Endometrial microvascular endothelial cells (primary cell): Measurements from ENCODE around the gene CORT. TPM values are rescaled to one million over a fixed set of nuclear protein-coding genes. Genes with fewer than 3 reads are reported as not detected.
"Not testable (repeated sequence)": the region's sequence is repeated elsewhere in the genome, so short reads cannot be mapped to it uniquely, and the experiment has no call there.

ENCODE experiments used
- in situ Hi-C: cut with HindIII; loops from 2 replicates; pipeline ENCODE4 v1.10.0; 2017; ENCODE audit warnings: low sequenced_read_pairs, low pct_unique_long_range_greater_than_20kb; ENCODE audit errors: inconsistent ontology term
- total RNA-seq: library from RNA; depleted of rRNA; stranded (reverse); fragments of >200 nt; gene quantifications from one replicate; pipeline ENCODE4 v1.2.3, GENCODE V29; 2015; ENCODE audit errors: inconsistent ontology term

Gene CORT
- total RNA-seq, 1 donor from 2014 or later: not detected

DNA sequence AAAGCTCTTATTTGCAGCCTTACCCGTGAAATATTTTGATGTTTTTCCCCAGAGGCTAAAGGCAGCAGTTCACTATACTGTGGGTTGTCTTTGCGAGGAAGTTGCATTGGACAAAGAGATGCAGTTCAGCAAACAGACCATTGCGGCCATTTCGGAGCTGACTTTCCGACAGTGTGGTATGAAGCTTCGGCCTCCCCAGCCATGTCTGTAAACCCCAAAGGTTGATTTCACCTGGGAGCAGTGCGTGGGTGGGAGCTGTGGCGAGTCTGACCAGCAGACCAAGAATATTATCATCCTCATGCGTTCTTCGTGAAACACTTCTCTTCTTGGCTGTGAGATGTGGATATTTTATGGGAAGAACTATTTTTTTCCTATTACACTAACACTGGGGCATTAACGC is 16.0 kb upstream of the CORT start:
- in situ Hi-C loops: no loop called here

DNA sequence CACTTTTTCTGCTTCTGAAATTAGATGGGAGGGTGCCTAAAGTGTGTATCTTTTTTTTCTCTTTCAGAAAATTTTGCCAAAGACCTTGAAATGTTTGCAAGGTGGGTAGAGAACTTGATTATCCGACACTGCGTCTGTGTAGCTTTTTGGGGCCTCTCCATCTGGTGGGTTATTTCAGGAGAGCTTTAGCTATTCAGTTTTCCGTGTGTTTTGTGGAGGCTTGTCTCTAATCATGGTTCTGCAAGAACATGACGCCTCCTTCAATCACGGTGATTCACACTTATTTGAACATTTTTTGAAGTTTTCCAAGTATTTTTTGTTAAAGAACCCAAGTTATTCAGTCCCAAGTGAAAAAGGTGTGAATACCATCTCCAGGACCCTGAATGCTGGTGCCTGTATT is 15.2 kb upstream of the CORT start:
- in situ Hi-C loops: no loop called here

DNA sequence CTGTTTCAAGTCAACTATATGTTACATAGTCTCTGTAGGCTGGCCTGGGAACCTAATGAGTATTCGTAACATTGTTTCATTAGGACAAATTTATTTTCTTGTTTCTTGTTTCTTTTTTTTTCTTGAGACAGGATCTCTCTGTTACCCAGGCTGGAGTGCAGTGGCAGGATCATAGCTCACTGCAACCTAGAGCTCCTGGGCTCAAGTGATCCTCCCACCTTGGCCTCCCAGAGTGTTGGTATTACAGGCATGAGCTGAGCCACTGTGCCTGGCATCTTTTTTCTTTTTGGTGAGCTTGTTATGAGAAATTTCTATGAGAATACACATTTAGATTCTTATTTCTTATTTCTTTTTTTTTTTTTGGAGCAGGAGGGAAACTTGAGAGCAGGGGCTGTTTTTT is 12.8 kb upstream of the CORT start:
- in situ Hi-C loops: no loop called here

DNA sequence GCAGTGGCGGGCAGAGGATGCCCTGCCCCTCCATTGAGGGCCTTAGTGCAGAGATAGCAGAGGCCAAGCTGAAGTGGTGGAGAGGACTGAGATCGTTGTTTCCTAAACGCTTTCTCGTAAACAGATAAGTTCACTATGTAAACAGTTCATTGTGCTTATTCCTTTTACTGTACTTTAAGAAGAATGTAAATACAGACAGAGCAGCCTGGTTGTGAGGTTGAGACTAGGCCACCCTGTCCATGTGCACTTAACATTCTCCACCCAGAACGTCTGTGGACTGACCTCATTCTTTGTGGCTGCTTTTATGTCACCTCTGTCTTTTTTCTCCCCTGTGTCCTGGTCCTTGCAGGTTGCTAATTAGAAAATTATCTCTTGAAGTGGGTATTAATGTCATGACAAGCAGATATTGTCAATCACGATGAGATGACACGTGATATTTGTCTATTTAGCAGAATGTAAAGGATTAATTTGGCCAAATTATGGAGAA is 11.1 kb upstream of the CORT start:
- in situ Hi-C loops: no loop called here

DNA sequence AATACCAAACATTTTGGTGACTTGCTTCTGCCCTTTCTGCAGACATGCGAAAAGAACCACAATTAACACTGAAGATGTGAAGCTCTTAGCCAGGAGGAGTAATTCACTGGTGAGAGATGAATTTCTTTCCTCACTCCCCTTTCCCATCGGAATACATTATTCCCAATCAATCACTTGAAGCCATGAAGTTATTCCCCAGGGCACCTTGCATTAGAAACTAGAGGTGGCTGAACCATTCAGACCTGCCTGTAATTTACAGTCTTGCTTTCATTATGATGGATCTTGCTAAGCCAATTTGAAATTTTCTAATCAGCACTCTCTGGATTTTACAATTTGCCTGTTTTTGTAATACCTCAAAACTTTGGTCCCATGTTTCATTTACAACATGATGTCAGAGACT is 9.5 kb upstream of the CORT start:
- in situ Hi-C loops: no loop called here

DNA sequence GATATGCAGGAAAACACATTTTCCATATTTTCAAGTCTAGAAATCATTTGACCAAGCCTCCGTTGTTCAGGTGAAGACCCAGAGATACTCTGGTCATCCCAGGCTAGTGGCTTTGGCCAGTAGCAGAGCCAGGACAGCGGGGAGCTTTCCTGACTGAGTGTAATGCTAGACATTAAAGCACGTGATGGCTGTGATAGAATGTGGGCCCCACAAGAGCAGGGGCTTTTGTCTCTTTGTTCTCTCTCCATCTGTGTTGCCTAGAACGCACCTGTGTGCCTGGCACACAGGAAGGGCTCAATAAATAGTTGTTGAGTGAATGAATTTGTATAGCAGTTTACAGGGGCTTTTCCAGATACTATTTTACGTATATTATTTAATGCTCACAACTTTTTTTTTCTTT is 9.0 kb upstream of the CORT start:
- in situ Hi-C loops: no loop called here

DNA sequence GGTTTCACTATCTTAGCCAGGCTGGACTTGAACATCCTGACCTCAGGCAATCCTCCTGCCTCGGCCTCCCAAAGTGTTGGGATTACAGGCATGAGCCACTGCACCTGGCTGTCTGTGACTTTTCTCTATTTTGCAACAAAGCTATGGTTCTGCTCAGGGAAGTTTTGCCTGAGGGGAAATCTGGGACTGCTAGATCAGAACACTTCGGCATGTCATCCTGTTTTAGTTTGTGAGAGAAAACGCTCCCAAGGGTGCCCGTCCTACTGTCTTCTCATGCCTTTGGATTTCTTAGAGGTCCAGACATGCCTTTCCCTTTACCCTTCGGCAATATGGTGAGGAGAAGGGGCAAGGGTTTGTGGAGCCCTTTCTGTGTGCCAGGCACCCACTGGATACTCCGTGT is 5.6 kb upstream of the CORT start:
- in situ Hi-C loops: no loop called here

DNA sequence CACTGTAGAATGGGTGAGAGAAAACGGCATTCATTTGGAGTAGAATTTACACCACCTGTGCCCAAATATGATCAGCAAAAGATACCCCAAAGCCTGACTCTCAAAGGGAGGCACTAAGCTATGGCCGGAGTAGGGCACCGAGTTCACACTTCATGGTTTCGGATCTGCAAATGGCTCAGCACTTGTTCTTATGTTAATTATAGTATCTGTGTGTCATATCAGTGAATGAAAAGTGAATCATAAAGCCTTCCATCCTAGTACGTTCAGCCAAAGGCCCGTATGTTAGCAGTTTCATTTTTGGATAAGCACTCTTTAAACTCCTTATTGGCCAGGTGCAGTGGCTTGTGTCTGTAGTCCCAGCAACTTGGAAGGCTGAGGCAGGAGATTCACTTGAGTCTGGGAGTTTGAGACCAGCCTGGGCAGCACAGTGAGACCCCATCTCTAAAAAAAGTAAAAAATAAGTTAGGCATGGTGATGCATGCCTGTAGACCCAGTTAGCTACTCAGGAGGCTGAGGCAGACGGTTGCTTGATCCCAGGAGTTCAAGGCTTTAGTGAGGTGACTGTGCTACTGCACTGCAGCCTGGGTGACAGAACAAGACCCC is 4.9 kb upstream of the CORT start:
- in situ Hi-C loops: no loop called here

DNA sequence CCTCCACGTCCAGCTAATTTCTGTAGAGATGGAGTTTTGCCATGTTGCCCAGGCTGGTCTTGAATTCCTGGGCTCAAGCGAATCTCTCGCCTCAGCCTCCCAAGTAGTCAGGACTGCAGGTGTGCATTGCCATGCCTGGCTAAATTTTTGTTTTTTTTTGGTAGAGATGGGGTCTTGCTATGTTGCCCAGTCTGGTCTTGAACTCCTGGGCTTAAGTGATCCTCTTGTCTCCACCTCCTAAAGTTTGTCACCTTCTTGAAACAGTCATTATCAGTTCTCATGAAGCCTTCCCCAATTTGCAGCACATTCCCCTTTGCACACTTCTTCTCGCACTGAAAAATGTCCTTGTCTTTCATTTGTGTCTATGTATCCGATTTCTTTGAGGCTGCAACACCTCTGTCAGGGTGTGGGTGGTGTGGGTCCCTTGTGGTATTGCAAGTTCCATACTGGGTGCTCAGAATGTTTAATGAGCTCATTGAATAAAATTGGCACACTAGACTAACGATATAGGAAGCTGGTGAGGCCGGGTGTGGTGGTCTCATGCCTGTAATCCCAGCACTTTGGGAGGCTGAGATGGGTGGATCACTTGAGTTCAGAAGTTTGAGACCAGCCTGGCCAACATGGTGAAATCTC is 2.9 kb upstream of the CORT start:
- in situ Hi-C loops: no loop called here

DNA sequence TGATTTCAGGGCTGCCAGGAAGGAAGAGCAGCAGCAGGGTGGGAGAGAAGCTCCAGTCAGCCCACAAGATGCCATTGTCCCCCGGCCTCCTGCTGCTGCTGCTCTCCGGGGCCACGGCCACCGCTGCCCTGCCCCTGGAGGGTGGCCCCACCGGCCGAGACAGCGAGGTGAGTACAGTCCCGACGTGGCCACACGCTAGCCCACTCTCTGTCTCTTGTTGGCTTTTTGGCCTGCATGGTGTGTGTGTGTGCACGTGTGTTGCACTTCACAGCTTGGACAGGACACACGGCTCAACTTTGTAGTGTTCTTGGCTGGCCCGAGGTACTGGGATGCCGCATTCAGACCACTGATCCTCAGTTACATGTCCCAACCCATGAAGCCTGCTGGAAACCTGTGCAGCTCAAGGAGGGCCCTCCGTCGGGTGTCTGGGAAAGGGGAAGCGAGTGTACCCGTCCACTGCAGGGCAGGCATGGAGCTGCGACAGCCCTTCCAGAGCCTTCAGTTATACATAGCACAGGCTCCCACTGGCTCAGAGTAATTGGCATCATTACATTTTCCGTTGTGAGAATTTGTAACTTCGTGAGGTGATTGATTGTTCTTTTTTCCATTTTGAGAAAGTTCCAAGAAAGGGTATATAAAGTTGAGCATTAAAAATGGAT is 454 bp downstream of the CORT start:
- in situ Hi-C loops: no loop called here

DNA sequence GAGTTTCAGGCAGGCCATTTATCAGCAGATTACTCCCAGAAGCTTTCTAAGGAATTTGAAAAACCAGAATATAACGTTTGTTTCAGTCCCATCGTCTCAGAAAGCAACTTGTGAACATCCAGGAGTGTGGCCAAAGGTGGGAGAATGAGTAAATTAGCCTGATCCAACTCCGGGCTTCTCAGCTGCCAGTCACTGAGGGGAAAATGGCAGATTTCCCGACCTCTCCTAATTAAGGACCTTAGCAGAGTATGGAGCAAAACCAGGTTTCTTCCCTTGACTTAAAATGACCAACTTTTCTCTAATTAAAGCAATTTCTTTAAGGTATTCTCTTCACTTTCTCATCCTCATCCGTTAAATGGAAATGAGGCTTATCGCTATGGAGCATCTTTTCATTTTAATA is 1.0 kb downstream of the CORT start:
- in situ Hi-C loops: no loop called here

DNA sequence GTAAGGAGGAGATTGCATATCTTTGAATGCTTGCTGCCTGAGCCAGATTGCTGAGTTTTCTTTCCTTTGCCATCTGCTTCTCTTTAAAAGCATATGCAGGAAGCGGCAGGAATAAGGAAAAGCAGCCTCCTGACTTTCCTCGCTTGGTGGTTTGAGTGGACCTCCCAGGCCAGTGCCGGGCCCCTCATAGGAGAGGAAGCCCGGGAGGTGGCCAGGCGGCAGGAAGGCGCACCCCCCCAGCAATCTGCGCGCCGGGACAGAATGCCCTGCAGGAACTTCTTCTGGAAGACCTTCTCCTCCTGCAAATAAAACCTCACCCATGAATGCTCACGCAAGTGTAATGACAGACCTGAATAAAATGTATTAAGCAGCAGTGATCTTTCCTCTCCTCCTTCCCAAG is 1.5 kb downstream of the CORT start:
- in situ Hi-C loops: no loop called here

DNA sequence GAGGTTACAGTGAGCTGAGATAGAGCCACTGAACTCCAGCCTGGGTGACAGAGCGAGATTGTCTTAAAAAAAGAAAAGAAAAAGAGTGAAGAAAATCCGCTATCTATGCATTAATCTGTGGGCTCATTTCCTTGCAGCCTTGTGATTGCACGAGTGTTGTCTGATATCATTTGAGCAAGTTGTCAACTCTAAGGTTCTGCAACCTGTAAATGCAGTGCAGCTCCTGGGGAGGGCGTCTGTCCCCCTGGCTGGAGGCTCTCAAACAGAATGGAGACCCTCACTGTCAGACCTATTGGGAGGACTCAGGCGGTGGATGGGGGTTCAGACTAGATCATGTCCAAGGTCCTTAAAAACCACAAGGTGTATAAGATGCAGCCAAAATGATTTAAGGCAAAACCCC is 6.2 kb downstream of the CORT start:
- in situ Hi-C loops: no loop called here

DNA sequence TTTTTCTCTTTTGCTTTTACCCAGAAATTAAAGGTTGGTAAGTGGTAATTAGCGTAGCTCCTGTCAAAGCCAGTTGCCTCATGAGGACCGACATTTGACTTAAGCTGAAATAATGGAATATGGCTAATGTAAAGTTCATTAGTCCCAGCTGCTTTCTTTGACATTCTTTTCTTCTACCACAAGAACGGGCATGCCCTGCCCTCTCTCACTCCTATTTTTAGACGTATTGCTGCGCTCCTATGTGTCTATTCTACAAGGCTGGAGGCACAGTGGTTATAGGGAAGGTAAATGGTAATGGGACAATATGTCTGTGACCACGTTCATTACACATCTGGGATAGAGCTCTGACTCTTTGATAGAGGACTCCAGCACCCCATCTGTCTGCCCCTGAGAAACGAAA is 6.8 kb downstream of the CORT start:
- in situ Hi-C loops: no loop called here

DNA sequence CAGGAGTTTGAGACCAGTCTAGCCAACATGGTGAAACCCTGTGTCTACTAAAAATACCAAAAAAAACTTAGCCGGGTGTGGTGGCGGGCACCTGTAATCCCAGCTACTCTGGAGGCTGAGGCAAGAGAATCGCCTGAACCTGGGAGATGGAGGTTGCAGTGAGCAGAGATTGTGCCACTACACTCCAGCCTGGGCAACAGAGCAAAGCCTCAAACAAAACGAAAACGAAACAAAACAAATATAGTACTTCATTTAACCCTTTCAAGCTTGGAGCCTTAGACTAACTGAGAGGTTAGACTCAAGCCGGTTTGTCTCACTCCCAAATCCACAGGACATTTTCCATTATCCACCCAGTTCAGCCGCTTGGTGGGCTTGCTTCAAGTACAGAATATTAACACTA is 7.6 kb downstream of the CORT start:
- in situ Hi-C loops: not testable (repeated sequence)

DNA sequence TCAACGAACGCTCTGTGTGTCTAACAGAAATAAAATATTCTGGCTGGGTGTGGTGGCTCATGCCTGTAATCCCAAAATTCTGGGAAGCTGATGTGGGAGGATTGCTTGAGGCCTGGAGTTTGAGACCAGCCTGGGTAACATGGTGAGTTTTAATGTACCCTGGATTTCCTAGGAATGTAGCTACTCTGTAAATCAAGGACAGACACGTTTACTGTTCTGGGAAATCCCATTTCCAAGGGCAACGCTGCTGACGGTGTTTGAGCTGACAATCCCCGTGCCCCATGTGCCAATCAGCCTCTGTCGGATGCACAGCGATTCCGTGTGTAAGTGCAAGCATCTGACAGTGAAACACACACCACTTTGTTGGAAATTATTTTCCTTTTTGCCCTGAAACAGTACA is 8.0 kb downstream of the CORT start:
- in situ Hi-C loops: no loop called here

DNA sequence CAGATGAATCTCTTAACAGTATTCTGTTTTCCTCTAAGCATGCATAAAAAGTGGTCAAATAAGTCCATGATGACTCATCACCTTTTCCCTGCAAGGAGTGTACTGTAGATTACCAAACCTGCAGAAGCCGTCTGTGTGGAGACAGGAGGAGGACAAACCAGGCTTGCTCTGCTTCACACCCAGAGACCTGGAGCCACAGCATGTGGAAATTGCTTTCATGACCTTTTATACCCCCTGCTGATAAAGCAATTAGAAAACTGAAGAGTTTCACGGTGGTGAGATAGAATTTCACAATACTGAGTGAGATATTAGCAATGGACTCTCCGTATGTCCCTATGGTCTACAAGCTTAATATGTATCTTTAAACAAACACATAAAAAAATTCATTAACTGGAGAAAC is 9.4 kb downstream of the CORT start:
- in situ Hi-C loops: no loop called here

DNA sequence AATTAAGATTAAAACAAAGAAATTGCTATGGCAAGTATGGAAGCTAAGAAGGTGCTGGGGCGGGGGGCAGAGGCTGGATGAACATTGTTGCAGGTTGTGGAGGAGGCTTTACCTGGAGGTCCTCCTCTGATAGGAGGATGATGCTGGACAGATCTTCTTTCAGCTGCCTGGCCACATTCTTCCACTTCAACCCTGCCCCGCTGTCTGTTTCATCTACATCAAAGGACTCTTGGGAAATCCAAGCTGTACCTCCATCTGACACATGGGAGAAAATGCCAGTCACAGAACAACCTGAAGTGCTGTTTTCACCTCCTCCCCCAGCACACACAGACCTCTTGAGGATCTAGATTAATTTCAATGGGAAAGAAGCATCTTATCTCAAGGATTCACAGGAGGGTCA is 17.2 kb downstream of the CORT start:
- in situ Hi-C loops: no loop called here

DNA sequence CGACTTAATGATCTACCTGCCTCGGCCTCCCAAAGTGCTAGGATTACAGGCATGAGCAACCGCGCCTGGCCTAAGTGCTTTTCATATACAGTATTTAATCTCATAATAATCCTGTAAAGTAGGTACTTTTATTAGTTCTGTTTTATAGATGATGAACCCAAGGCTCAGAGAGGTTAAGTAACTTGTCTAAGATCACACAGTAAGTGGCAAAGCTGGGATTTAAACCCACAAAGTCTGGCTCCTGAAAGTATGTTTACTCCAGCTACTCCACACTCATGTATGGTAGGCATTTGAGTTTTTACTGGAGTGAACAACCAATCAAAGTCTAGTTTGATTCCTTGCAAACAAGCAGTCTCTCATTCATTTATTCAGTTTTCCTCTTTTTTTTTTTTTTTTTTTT is 20.2 kb downstream of the CORT start:
- in situ Hi-C loops: no loop called here

DNA sequence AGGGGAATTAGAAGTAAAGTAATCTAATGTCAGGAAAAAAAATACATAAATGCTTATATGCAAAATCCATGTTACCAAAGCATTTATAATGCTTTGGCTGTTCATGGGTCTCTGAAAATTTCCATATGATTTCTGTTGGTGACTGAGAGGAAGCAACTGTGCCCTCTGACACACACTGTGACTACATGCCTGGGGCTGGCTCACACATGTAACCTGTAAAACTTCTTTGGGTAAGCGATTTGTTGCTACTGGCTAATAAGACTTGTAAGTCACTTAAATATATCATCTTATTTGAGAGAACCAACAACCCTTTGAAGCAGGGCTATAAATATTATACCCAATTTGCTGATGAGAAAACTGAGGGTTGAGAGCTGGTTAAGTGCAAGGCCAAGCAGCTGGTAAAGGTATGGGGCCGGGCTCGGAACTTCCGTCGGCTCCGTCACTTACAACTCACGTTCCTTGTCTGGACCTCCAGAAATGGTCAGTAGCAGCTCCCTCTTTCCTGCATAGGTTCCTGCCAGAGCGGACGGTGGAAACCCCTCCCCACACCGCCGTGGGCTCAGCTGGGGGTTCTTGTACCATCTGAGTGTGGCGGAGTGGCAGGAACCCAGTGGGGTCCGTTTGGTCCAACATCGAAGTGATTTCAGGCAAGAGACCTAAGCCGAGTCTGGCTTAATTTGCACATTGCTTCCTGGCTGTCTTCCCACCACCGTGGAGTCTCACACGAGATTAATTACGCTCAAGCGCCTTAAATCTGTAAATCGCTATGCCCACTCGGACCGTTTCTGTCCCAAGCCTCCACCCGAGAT is 21.8 kb downstream of the CORT start:
- in situ Hi-C loops: no loop called here
